Gastroesophageal sphincter (tissue), 4 donors: ENCODE data around the gene NSD2. TPM values are rescaled to one million over a fixed set of nuclear protein-coding genes. Genes with fewer than 3 reads are reported as not detected.

Experiments
- ATAC-seq: fragments of 150-250 bp; one replicate; pipeline ENCODE4 v1.9.1; 2016; ENCODE audit warnings: mild to moderate bottlenecking, moderate library complexity
- H3K27ac ChIP-seq, 4 donors: fragments of 200-600 bp; sonication (generic) in 3 of 4; 1 replicate in 3 of 4; 2 replicates in 1 of 4; pipeline ENCODE4 v1.5.1; 2016 to 2019
- H3K27me3 ChIP-seq: fragments of 200-600 bp; sonication (generic); one replicate; pipeline ENCODE4 v1.5.1; 2019
- H3K36me3 ChIP-seq, 2 donors: fragments of 200-600 bp; sonication (generic); one replicate each; pipeline ENCODE4 v1.5.1; 2019; ENCODE audit warnings: control low read depth in 1 of 2
- H3K4me1 ChIP-seq, 3 donors: fragments of 200-600 bp; sonication (generic); 1 replicate in 2 of 3; 2 replicates in 1 of 3; pipeline ENCODE4 v1.5.1; 2016 to 2019; ENCODE audit warnings: control low read depth in 2 of 3
- H3K4me3 ChIP-seq, 2 donors: fragments of 200-600 bp; sonication (generic); one replicate each; pipeline ENCODE4 v1.5.1; 2019; ENCODE audit warnings: mild to moderate bottlenecking in 1 of 2, moderate library complexity in 1 of 2
- H3K9me3 ChIP-seq, 3 donors: fragments of 200-600 bp; sonication (generic); one replicate each; pipeline ENCODE4 v1.5.1; 2017 to 2019; ENCODE audit warnings: control low read depth in 2 of 3
- CTCF ChIP-seq, 4 experiments: fragments of 200-600 bp in 2 of 4; fragments of 450-650 bp in 2 of 4; sonication (generic) in 1 of 4; IDR thresholded peaks; one replicate each; pipeline ENCODE4 v1.5.1; 2017 to 2019; ENCODE audit warnings: antibody characterized with exemption in 4 of 4, mild to moderate bottlenecking in 2 of 4, moderate library complexity in 2 of 4
- EP300 ChIP-seq: sonication (generic); formaldehyde crosslinking; IDR thresholded peaks from one replicate; pipeline ENCODE4 v1.6.1; 2017; ENCODE audit warnings: antibody characterized with exemption, mild to moderate bottlenecking
- POLR2A ChIP-seq, 2 donors: fragments of 450-650 bp; IDR thresholded peaks; one replicate each; pipeline ENCODE4 v1.6.1; 2017; ENCODE audit warnings: antibody characterized with exemption in 2 of 2, mild to moderate bottlenecking in 2 of 2, moderate library complexity in 1 of 2
- POLR2AphosphoS5 ChIP-seq: sonication (generic); formaldehyde crosslinking; IDR thresholded peaks from one replicate; pipeline ENCODE4 v1.6.1; 2017; ENCODE audit warnings: antibody characterized with exemption
- WGBS, 2 donors: methylation state at CpG; one replicate each; pipeline ENCODE4 v1.1.5; 2018; ENCODE audit warnings: low coverage in 1 of 2; 5-methylcytosine and 5-hydroxymethylcytosine counted together
- total RNA-seq, 4 donors: library from RNA; depleted of rRNA; stranded (reverse); fragments of >200 nt; gene quantifications; one replicate each; pipeline ENCODE4 v1.1.0, GENCODE V29; 2016

Gene NSD2
- total RNA-seq, 4 donors from 2014 or later = 37.8 to 47.3 (median 39.4) TPM

GRCh38 chr4:1824746-1825145, 46.4 kb upstream of the NSD2 start:
- 80 to 86% methylated on average over 4 to 7 of the region's 11 CpGs for WGBS, 2 donors
- no peak for ATAC-seq

GRCh38 chr4:1825326-1825725, 45.9 kb upstream of the NSD2 start:
- TF ChIP-seq POLR2A (IDR thresholded peaks at IDR 0.05) (no peak), EP300 (no peak), POLR2AphosphoS5 (no peak)
- 74 to 81% methylated on average over 9 to 13 of the region's 19 CpGs for WGBS, 2 donors
- H3K4me1 ChIP-seq = no peaks in the 10 kb centered on the region
- no peak overlapping the region for H3K4me3 ChIP-seq
- ATAC-seq = no peak
- no peaks in the 10 kb centered on the region for H3K9me3 ChIP-seq
- H3K27me3 ChIP-seq = no peaks in the 10 kb centered on the region
- peaks cover 0 to 75% of the 10 kb centered on the region in 2 donors for H3K36me3 ChIP-seq
- no peak overlapping the region for H3K27ac ChIP-seq

More at GRCh38 chr4:1824746-1825145, 46.4 kb upstream of the NSD2 start:
- H3K27ac ChIP-seq = no peak overlapping the region
- peaks cover 0 to 78% of the 10 kb centered on the region in 2 donors for H3K36me3 ChIP-seq
- H3K9me3 ChIP-seq = no peaks in the 10 kb centered on the region
- no peak overlapping the region for H3K4me3 ChIP-seq
- no peaks in the 10 kb centered on the region for H3K4me1 ChIP-seq
- H3K27me3 ChIP-seq = no peaks in the 10 kb centered on the region
- TF ChIP-seq EP300 (no peak), POLR2AphosphoS5 (no peak), CTCF (IDR thresholded peaks at IDR 0.05) (no peak), POLR2A (IDR thresholded peaks at IDR 0.05) (no peak)

GRCh38 chr4:1826531-1827350, 44.5 kb upstream of the NSD2 start:
- TF ChIP-seq EP300 = no peak
- TF ChIP-seq CTCF (IDR thresholded peaks at IDR 0.05) = no peak
- no peak for TF ChIP-seq POLR2A (IDR thresholded peaks at IDR 0.05)
- TF ChIP-seq POLR2AphosphoS5 = no peak
- no peak for ATAC-seq
- no peak overlapping the region for H3K27ac ChIP-seq
- H3K27me3 ChIP-seq = no peaks in the 10 kb centered on the region
- H3K4me1 ChIP-seq = no peaks in the 10 kb centered on the region
- H3K36me3 ChIP-seq = peaks cover 0 to 75% of the 10 kb centered on the region in 2 donors
- WGBS, 2 donors = 90 to 96% methylated on average over 5 to 13 of the region's 30 CpGs
- no peaks in the 10 kb centered on the region for H3K9me3 ChIP-seq
- no peak overlapping the region for H3K4me3 ChIP-seq

GRCh38 chr4:1830234-1830633, 41.0 kb upstream of the NSD2 start:
- no peaks in the 10 kb centered on the region for H3K4me1 ChIP-seq
- WGBS, 2 donors = 91 to 100% methylated on average over 3 of the region's 3 CpGs
- TF ChIP-seq POLR2A (IDR thresholded peaks at IDR 0.05) (no peak), POLR2AphosphoS5 (no peak), EP300 (no peak), CTCF (IDR thresholded peaks at IDR 0.05) (no peak)
- no peaks in the 10 kb centered on the region for H3K27me3 ChIP-seq
- H3K36me3 ChIP-seq = peaks cover 0 to 75% of the 10 kb centered on the region in 2 donors
- H3K27ac ChIP-seq = no peak overlapping the region
- no peak for ATAC-seq
- H3K9me3 ChIP-seq = no peaks in the 10 kb centered on the region
- H3K4me3 ChIP-seq = no peak overlapping the region

- Histone ChIP-seq H3K4me1 (no peaks in the 10 kb centered on the region), H3K9me3 (no peaks in the 10 kb centered on the region), H3K27me3 (no peaks in the 10 kb centered on the region), H3K4me3 (no peak overlapping the region), H3K36me3 (peaks cover 0 to 75% of the 10 kb centered on the region in 2 donors), H3K27ac (no peak overlapping the region)
- no peak for TF ChIP-seq CTCF (IDR thresholded peaks at IDR 0.05)
- no peak for TF ChIP-seq EP300
- TF ChIP-seq POLR2AphosphoS5 = no peak
- no peak for TF ChIP-seq POLR2A (IDR thresholded peaks at IDR 0.05)
- no peak for ATAC-seq
- 73 to 80% methylated on average over 2 to 4 of the region's 8 CpGs for WGBS, 2 donors
Observed at GRCh38 chr4:1830642-1831228, 40.5 kb upstream of the NSD2 start.
